Activated naive CD4-positive, alpha-beta T cell treated with anti-CD3 and anti-CD28 coated beads, Interleukin-2, amount 50 U/mL, for 24 hours (primary cell): ENCODE measurements around the gene PMPCA.
A peak's percentile ranks its signal among the peaks of the same experiment; 100 is the strongest.
"Not testable (repeated sequence)": the region's sequence is repeated elsewhere in the genome, so short reads cannot be mapped to it uniquely, and the experiment has no call there.

Source experiments
- H3K27ac Mint-ChIP-seq: one replicate; pipeline ENCODE4 v1.8.0; 2021; ENCODE audit warnings: mild to moderate bottlenecking, mixed read lengths
- H3K27me3 Mint-ChIP-seq: one replicate; pipeline ENCODE4 v1.8.0; 2021; ENCODE audit warnings: mixed read lengths
- H3K36me3 Mint-ChIP-seq: one replicate; pipeline ENCODE4 v1.8.0; 2021; ENCODE audit warnings: mixed read lengths
- H3K4me1 Mint-ChIP-seq: one replicate; pipeline ENCODE4 v1.8.0; 2021; ENCODE audit warnings: mixed read lengths
- H3K4me3 Mint-ChIP-seq: one replicate; pipeline ENCODE4 v1.8.0; 2021; ENCODE audit warnings: mild to moderate bottlenecking, mixed read lengths
- H3K9me3 Mint-ChIP-seq: one replicate; pipeline ENCODE4 v1.8.0; 2021; ENCODE audit warnings: mixed read lengths

Gene PMPCA

GRCh38 chr9:136398286-136398685 lies 12.2 kb upstream of the PMPCA start:
- peaks cover 35% of the 10 kb centered on the region for H3K4me1 Mint-ChIP-seq
- no peaks in the 10 kb centered on the region for H3K27me3 Mint-ChIP-seq
- H3K27ac Mint-ChIP-seq = no peak overlapping the region
- H3K36me3 Mint-ChIP-seq = peaks cover 9% of the 10 kb centered on the region
- H3K9me3 Mint-ChIP-seq = no peaks in the 10 kb centered on the region
- peak overlapping the region; percentile 94 for H3K4me3 Mint-ChIP-seq

- peak overlapping the region; percentile 84 for H3K27ac Mint-ChIP-seq
- peak overlapping the region; percentile 94 for H3K4me3 Mint-ChIP-seq
- H3K36me3 Mint-ChIP-seq = peaks cover 9% of the 10 kb centered on the region
- H3K9me3 Mint-ChIP-seq = no peaks in the 10 kb centered on the region
- H3K27me3 Mint-ChIP-seq = no peaks in the 10 kb centered on the region
- H3K4me1 Mint-ChIP-seq = peaks cover 46% of the 10 kb centered on the region
These were observed 11.1 kb upstream of the PMPCA start for GRCh38 chr9:136399176-136400037.

DNA sequence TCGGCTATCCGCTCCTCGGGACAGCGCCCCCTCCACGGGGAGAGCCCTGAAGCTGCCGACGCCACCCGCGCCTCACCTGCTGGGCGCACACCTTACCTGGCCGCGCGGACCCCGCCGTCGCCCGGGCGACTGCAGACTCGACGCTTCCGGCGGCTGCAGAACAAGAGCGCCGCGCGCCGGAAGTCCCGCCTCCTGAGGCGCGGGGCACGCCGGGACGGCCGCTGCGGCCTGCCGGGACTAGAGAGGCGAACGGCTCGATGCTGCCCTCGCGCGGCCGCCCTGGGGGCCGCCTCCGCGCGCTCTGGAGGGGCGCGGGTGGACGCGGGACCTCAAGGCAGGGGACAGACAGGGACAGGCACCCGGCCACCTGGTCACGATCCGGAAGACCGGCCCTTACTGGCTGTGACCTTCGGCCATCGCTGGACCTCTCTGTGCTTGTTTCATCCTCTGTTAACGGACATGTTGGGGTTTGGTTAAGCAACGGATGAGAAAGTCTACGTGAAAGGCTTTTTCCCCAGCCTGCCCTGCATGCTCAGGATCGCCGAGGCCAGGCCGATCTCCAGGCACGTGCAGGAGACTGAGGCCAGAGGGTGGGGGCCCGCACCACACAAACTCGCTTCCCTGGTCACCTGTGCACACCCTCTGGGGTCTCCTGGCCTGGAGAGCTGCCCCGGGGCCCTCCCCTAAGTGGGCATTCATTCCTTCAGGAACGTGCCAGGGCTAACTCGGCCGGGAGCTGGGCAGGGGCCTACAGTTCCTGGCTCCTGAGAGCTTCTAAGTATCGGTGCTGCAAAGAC lies 10.2 kb upstream of the PMPCA start, which contains the start of gene SNAPC4:
TSS of gene SNAPC4 (minus strand) at position 133 of the 797 bp plus-strand sequence. CDS start 1,742 bp downstream, outside the sequence.
- H3K27ac Mint-ChIP-seq = peak within 1 kb of the TSS; percentile 84
- H3K36me3 Mint-ChIP-seq = peaks cover 7% of the 10 kb centered on the region
- H3K27me3 Mint-ChIP-seq = no peaks in the 10 kb centered on the region
- no peaks in the 10 kb centered on the region for H3K9me3 Mint-ChIP-seq
- peak within 1 kb of the TSS; percentile 94 for H3K4me3 Mint-ChIP-seq
- peaks cover 54% of the 10 kb centered on the region for H3K4me1 Mint-ChIP-seq

DNA sequence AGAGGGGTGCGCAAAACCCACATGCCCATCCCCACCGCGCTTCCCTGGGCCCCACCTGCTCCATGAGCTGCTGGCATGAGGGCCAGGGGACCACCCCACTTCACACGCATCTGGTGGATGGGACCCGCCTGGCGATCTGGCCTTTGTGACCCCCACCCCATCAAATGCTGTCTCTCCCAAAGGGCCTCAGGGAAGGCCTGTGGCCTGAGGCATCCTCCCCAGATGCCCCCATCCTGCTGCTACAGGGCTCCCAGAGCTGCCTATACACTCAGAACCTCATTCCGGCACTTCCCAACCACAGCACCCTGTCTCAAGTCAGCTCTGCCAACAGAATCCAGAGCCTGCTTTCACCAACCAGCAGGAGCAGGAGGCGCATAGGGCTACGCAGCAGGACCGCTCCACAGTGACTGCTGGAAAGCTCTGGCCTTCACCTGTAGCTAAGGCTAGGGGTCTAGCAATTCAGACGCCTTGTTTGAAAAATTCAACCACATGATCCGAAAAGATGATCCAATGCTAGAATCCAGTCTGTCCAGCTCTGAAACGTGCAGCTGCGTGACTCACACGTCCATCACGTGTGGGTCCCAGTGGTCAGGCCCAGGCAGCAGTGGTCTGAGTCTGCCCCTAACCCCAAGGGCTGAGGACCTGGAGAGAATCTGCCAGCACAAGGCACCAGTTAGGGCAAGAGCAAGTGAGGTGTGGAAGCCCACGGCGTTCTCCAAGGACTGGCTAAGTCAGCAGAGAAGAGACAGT lies 9.1 kb upstream of the PMPCA start:
- peak overlapping the region; percentile 58 for H3K4me3 Mint-ChIP-seq
- peak overlapping the region; percentile 91 for H3K27ac Mint-ChIP-seq
- H3K27me3 Mint-ChIP-seq = no peaks in the 10 kb centered on the region
- H3K36me3 Mint-ChIP-seq = peaks cover 6% of the 10 kb centered on the region
- H3K9me3 Mint-ChIP-seq = no peaks in the 10 kb centered on the region
- peaks cover 60% of the 10 kb centered on the region for H3K4me1 Mint-ChIP-seq

DNA sequence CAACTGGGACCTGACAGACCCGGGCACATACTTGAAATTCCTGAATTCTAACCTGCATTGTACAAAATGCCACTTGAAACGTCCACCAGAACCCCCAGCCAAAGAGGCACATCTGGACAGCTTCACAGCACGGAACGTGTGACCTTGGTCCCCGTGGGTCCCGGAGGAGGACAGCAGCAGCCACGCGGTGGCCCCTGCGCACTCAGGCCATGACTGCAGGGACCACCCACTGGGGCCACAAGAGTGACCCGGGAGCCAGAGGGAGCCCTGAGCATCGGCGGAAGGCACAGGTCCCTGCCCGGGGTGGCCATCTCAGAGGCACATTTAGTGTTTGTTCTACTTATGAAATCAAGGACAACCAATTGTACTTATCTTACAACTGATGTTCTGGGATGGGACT lies 8.4 kb upstream of the PMPCA start:
- no peaks in the 10 kb centered on the region for H3K9me3 Mint-ChIP-seq
- peaks cover 58% of the 10 kb centered on the region for H3K4me1 Mint-ChIP-seq
- peak overlapping the region; percentile 89 for H3K27ac Mint-ChIP-seq
- no peaks in the 10 kb centered on the region for H3K27me3 Mint-ChIP-seq
- H3K36me3 Mint-ChIP-seq = peaks cover 6% of the 10 kb centered on the region
- H3K4me3 Mint-ChIP-seq = no peak overlapping the region

- H3K36me3 Mint-ChIP-seq = peaks cover 9% of the 10 kb centered on the region
These were observed 6.9 kb upstream of the PMPCA start for GRCh38 chr9:136403538-136403914.

DNA sequence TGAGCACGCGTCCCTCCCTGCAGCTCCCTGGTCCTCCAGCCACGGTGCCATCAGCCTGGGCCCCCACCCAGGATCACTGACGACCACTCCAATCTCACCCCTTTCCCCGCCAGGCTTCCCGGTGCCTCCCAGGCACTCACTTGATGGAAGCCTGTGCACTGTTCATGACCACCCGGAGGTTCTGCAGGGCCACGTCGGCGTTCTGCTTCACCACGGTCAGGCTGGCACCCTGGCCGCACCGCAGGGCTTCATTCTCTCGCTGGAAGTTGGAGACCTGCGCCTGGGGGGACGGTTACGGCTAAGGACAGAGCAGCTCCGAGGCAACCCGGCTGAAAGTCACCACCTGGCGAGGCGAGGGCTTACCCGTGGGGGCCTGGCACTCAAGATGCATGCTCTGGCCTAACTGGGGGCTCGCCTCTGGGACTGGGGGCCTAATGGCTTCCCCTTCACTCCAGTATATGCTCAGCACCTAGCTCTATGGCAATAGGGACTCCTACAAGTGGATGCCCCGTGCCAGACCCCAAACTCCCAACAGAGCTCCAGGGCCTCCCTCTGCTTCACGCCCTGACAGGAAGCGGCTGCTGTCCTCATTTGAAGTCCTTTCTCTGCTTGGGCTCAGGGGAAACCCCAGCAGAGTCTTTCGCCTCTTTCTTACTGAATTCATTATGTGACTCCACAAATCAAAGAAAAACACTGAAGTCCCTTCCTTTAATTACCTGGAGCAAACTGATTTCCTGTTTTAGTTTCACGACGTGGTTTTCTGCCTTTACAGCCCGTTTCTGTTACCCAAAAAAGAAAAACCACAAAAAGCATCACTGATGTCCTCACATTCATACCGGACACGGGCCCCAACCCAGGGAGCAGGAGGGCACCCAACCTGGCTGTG lies 6.3 kb upstream of the PMPCA start:
- H3K4me1 Mint-ChIP-seq = peaks cover 63% of the 10 kb centered on the region
- peak overlapping the region; percentile 92 for H3K27ac Mint-ChIP-seq
- peak overlapping the region; percentile 72 for H3K4me3 Mint-ChIP-seq
- H3K9me3 Mint-ChIP-seq = no peaks in the 10 kb centered on the region
- peaks cover 11% of the 10 kb centered on the region for H3K36me3 Mint-ChIP-seq
- H3K27me3 Mint-ChIP-seq = no peaks in the 10 kb centered on the region

More at GRCh38 chr9:136403538-136403914, 6.9 kb upstream of the PMPCA start:
- Mint-ChIP-seq H3K9me3 (no peaks in the 10 kb centered on the region), H3K27me3 (no peaks in the 10 kb centered on the region), H3K27ac (peak overlapping the region; percentile 74), H3K4me3 (peak overlapping the region; percentile 72), H3K4me1 (peaks cover 63% of the 10 kb centered on the region)

- Mint-ChIP-seq H3K4me3 (peak overlapping the region; percentile 72), H3K36me3 (peaks cover 10% of the 10 kb centered on the region), H3K27ac (peak overlapping the region; percentile 92), H3K9me3 (no peaks in the 10 kb centered on the region), H3K4me1 (peaks cover 67% of the 10 kb centered on the region), H3K27me3 (no peaks in the 10 kb centered on the region)
These were observed 5.7 kb upstream of the PMPCA start for GRCh38 chr9:136404801-136405136.

GRCh38 chr9:136405481-136405880 lies 5.0 kb upstream of the PMPCA start:
- H3K4me1 Mint-ChIP-seq = peaks cover 69% of the 10 kb centered on the region
- peak overlapping the region; percentile 8 for H3K27ac Mint-ChIP-seq
- H3K9me3 Mint-ChIP-seq = no peaks in the 10 kb centered on the region
- peaks cover 10% of the 10 kb centered on the region for H3K36me3 Mint-ChIP-seq
- H3K4me3 Mint-ChIP-seq = no peak overlapping the region
- H3K27me3 Mint-ChIP-seq = no peaks in the 10 kb centered on the region

DNA sequence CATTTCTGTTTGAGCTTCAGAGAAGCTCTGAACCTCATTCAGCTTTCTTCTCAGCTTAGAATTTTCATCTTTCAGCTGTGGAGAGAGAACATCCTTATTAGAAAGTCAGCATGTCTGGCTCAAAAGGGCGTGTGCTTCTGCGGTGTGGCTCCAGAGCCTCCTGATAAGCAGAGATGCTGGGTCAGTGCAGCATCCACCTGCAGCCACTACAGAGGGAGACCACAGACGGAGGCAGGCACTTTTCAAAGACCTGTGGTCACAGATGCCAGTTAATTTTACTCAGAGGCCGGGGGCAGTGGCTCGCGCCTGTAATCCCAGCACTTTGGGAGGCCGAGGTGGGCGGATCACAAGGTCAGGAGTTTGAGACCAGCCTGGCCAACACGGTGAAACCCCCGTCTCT lies 4.6 kb upstream of the PMPCA start:
- not testable (repeated sequence) for H3K27me3 Mint-ChIP-seq, H3K4me3 Mint-ChIP-seq, H3K9me3 Mint-ChIP-seq
- peak overlapping the region; percentile 8 for H3K27ac Mint-ChIP-seq
- peaks cover 66% of the 10 kb centered on the region for H3K4me1 Mint-ChIP-seq
- peaks cover 10% of the 10 kb centered on the region for H3K36me3 Mint-ChIP-seq

- not testable (repeated sequence) for H3K27me3 Mint-ChIP-seq, H3K9me3 Mint-ChIP-seq, H3K4me3 Mint-ChIP-seq, H3K27ac Mint-ChIP-seq
- peaks cover 70% of the 10 kb centered on the region for H3K4me1 Mint-ChIP-seq
- peaks cover 14% of the 10 kb centered on the region for H3K36me3 Mint-ChIP-seq
These were observed 3.4 kb upstream of the PMPCA start for GRCh38 chr9:136407061-136407460.

GRCh38 chr9:136407911-136408310 lies 2.5 kb upstream of the PMPCA start:
- Mint-ChIP-seq H3K27me3 (no peaks in the 10 kb centered on the region), H3K36me3 (peaks cover 14% of the 10 kb centered on the region), H3K27ac (peak overlapping the region; percentile 79), H3K9me3 (no peaks in the 10 kb centered on the region), H3K4me1 (peaks cover 70% of the 10 kb centered on the region), H3K4me3 (peak overlapping the region; percentile 33)

DNA sequence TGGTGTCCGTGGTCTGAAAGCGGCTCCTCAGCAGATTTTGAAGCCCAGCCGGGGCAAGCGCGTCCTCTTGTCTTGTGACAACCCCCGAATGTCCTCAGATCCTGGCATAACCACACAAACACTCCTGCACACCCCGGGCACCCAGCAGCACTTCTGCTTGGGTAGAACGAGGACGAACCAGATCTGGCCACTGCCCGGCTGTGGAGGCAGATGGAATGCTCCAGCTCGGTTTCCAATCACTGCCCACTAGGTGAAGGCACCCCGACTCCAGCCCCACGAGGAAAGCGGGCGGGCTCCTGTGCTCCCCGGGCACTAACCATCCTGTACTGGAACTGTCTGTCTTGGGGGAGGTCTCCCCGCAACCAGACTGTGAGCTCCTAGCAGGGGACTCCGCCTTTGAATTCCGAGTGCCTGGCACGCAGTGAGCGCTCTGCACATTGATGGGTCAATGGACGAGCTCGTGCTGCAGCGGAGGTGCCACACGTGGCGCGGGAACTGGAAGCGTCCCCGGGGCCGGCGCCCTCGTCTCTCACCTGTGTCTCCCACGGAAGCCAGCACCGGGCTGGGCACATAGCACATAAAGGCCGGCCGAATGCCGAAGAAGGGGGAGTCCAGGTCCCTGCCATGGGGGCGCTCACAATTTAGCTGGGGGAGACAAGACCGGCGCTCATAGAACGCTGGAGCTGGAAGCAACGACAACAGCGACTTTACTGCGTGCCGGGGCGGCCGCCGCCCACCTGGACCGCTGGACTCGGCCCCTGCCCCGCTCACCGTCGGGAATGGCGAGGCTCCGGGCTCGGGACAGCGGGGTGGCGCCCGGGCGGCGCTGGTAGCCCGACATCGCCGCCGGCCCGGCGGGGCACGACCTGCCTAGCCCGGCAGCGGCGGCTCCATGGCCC lies 652 bp upstream of the PMPCA start:
- Mint-ChIP-seq H3K4me3 (peak overlapping the region; percentile 94), H3K4me1 (peaks cover 62% of the 10 kb centered on the region), H3K27me3 (no peaks in the 10 kb centered on the region), H3K36me3 (peaks cover 18% of the 10 kb centered on the region), H3K27ac (peak overlapping the region; percentile 91), H3K9me3 (no peaks in the 10 kb centered on the region)

DNA sequence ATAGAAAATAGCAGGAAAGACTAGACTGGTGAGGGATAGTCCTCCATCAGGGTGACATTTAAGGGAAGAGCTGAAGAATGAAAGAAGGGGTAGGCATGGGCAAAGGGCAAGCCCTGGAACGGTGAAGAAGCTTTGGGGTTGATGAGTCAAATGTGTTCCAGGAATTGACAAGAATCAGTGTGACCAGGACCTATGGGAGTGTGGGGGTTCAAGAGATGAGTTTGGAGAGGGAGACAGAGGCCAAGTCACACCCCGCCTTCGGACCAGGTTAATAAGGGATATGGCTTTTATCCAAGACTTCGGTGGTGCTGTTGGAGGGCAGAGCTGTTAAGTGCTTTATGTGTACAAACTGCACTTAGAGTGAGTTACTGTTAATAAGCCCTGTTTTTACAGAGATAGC lies 920 bp downstream of the PMPCA start:
- Mint-ChIP-seq H3K27ac (peak overlapping the region; percentile 38), H3K27me3 (no peaks in the 10 kb centered on the region), H3K4me3 (peak overlapping the region; percentile 97), H3K9me3 (no peaks in the 10 kb centered on the region), H3K4me1 (peaks cover 52% of the 10 kb centered on the region), H3K36me3 (peaks cover 18% of the 10 kb centered on the region)
